CD4-positive, alpha-beta T cell (primary cell): ENCODE results near the gene GNG3. TPM values are rescaled to one million over a fixed set of nuclear protein-coding genes. Genes with fewer than 3 reads are reported as not detected.
A peak's percentile ranks its signal among the peaks of the same experiment; 100 is the strongest.
"Not testable (repeated sequence)": the region's sequence is repeated elsewhere in the genome, so short reads cannot be mapped to it uniquely, and the experiment has no call there.

Experiments used
- ATAC-seq: fragments of 200-7000 bp; cut with Tn5 transposase; one replicate; pipeline ENCODE4 v1.10.0; 2022; ENCODE audit warnings: mild to moderate bottlenecking; ENCODE audit not compliant: poor library complexity
- CTCF ChIA-PET: fragments of 350-600 bp; sonication (Branson Sonifier 250); formaldehyde crosslinking; loops from one replicate; lab custom pipeline; 2021; ENCODE audit warnings: antibody characterized with exemption, inconsistent platforms; lab: Charles Lee
- POLR2A ChIA-PET: fragments of 350-600 bp; sonication (Branson Sonifier 250); formaldehyde crosslinking; loops from one replicate; lab custom pipeline; 2021; ENCODE audit warnings: antibody characterized with exemption, inconsistent platforms; lab: Charles Lee
- DNase-seq, 14 experiments: peaks; one replicate each; pipeline ENCODE4 v3.0.0-alpha.2; 2013 to 2020; ENCODE audit warnings: mixed read lengths in 2 of 14
- H3K27ac ChIP-seq, 2 donors: one replicate each; pipeline versions ENCODE4 v1.5.1 to v1.7.0; 2013; ENCODE audit warnings: low read length in 2 of 2, low read depth in 1 of 2, mild to moderate bottlenecking in 1 of 2
- H3K27me3 ChIP-seq, 2 experiments: 1 replicate in 1 of 2; 2 replicates in 1 of 2; pipeline versions ENCODE4 v1.6.1 to v1.7.0; 2013; ENCODE audit warnings: low read length in 2 of 2, control low read depth in 1 of 2, mild to moderate bottlenecking in 1 of 2, moderate library complexity in 1 of 2; ENCODE audit not compliant: insufficient read depth in 2 of 2, control insufficient read depth in 1 of 2
- H3K36me3 ChIP-seq: one replicate; pipeline ENCODE4 v1.6.1; 2013; ENCODE audit warnings: low read length, control low read depth; ENCODE audit not compliant: insufficient read depth
- H3K4me1 ChIP-seq: one replicate; pipeline ENCODE4 v1.6.1; 2013; ENCODE audit warnings: low read length, control low read depth; ENCODE audit not compliant: insufficient read depth
- H3K4me3 ChIP-seq: one replicate; pipeline ENCODE4 v1.5.1; 2013; ENCODE audit warnings: mild to moderate bottlenecking, low read length, moderate library complexity
- H3K9me3 ChIP-seq, 2 experiments: 1 replicate in 1 of 2; 2 replicates in 1 of 2; pipeline versions ENCODE4 v1.6.1 to v1.7.0; 2013; ENCODE audit warnings: low read length in 2 of 2, mild to moderate bottlenecking in 2 of 2, control low read depth in 1 of 2, moderate library complexity in 1 of 2; ENCODE audit not compliant: control insufficient read depth in 1 of 2, insufficient read depth in 1 of 2
- H3K27ac Mint-ChIP-seq: one replicate; pipeline ENCODE4 v1.8.0; 2020; ENCODE audit warnings: mixed read lengths
- H3K27me3 Mint-ChIP-seq: one replicate; pipeline ENCODE4 v1.8.0; 2021; ENCODE audit warnings: mixed read lengths
- H3K36me3 Mint-ChIP-seq: one replicate; pipeline ENCODE4 v1.8.0; 2021; ENCODE audit warnings: low read depth, mixed read lengths
- H3K4me1 Mint-ChIP-seq: one replicate; pipeline ENCODE4 v1.8.0; 2021; ENCODE audit warnings: low read depth, mixed read lengths
- H3K4me3 Mint-ChIP-seq: one replicate; pipeline ENCODE4 v1.8.0; 2020; ENCODE audit warnings: mild to moderate bottlenecking, mixed read lengths
- H3K9me3 Mint-ChIP-seq: one replicate; pipeline ENCODE4 v1.8.0; 2020; ENCODE audit warnings: mixed read lengths
- CTCF ChIP-seq: fragments of 200-600 bp; IDR thresholded peaks from one replicate; pipeline ENCODE4 v1.8.0; 2022; ENCODE audit warnings: antibody characterized with exemption, mild to moderate bottlenecking
- intact Hi-C, 2 experiments: fragments of 100-400 bp; cut with DNase I in 1 of 2; cut with micrococcal nuclease in 1 of 2; formaldehyde crosslinking; loops; one replicate each; pipeline versions ENCODE4 v1.15.1 to v1.9.0; 2023 to 2025; cut with DNase I, micrococcal nuclease
- total RNA-seq, 174 experiments: library from RNA in 2 of 174; stranded (reverse) in 2 of 174; gene quantifications; one replicate each; pipeline ENCODE4 v1.2.3 and lab custom pipeline; 2021 to 2026

GNG3 gene
- total RNA-seq, 2 experiments from 2014 or later = not detected

GRCh38 chr11:62689421-62690183, 17.9 kb upstream of the GNG3 start, which contains the start of gene LRRN4CL:
LRRN4CL (minus strand) TSS chr11:62689530; CDS start chr11:62688508, 1,022 bp downstream.
- ChIA-PET POLR2A (interaction anchor here (1.3 to 2.0 kb wide), 3 partner anchors 25 to 166 kb away, joined by 5 to 8 read pairs (median 5); partner anchors contain the start of genes C11orf98, CSKMT and TUT1), CTCF (interaction anchor here (0.9 to 1.8 kb wide), 3 partner anchors 9 to 265 kb away, joined by 4 to 5 read pairs (median 4); no protein-coding TSS in a partner anchor)
- peaks cover 10 to 11% of the 10 kb centered on the region in 2 experiments for H3K27me3 ChIP-seq
- H3K9me3 Mint-ChIP-seq = no peaks in the 10 kb centered on the region
- H3K9me3 ChIP-seq = peaks cover 0 to 6% of the 10 kb centered on the region in 2 experiments
- DNase-seq (no peak), ATAC-seq (no peak)
- no peak within 1 kb of the TSS for H3K27ac Mint-ChIP-seq
- no peak within 1 kb of the TSS for H3K4me3 Mint-ChIP-seq
- intact Hi-C loops = no loop called here
- H3K27me3 Mint-ChIP-seq = peaks cover 11% of the 10 kb centered on the region
- H3K4me1 Mint-ChIP-seq = peaks cover 2% of the 10 kb centered on the region
- H3K36me3 Mint-ChIP-seq = peaks cover 26% of the 10 kb centered on the region
- H3K27ac ChIP-seq = no peak within 1 kb of the TSS
- TF ChIP-seq CTCF = no peak
- peaks cover 24% of the 10 kb centered on the region for H3K36me3 ChIP-seq
- H3K4me1 ChIP-seq = peaks cover under 1% of the 10 kb centered on the region
- no peak within 1 kb of the TSS for H3K4me3 ChIP-seq

- peaks cover 24% of the 10 kb centered on the region for H3K36me3 ChIP-seq
- not testable (repeated sequence) for H3K4me3 Mint-ChIP-seq, H3K4me1 ChIP-seq, H3K27me3 Mint-ChIP-seq, H3K9me3 ChIP-seq, H3K4me3 ChIP-seq, H3K27ac ChIP-seq, H3K27me3 ChIP-seq, DNase-seq, H3K9me3 Mint-ChIP-seq, H3K27ac Mint-ChIP-seq, H3K4me1 Mint-ChIP-seq, ATAC-seq
- peaks cover 31% of the 10 kb centered on the region for H3K36me3 Mint-ChIP-seq
- POLR2A ChIA-PET = interaction anchor here (0.6 to 2.0 kb wide), 8 partner anchors 34 to 302 kb away, joined by 3 to 9 read pairs (median 4); partner anchors contain the start of genes HNRNPUL2, INTS5 and TUT1
- intact Hi-C loops = loop anchor here (1.0 to 2.0 kb wide), 4 partner anchors 100 to 299 kb away; no protein-coding TSS in a partner anchor
- CTCF ChIA-PET = interaction anchor here (1.1 to 2.7 kb wide), 5 partner anchors 13 to 269 kb away, joined by 3 to 14 read pairs (median 8); partner anchors contain the start of genes EML3 and ROM1
These were observed 13.9 kb upstream of the GNG3 start for GRCh38 chr11:62693624-62694023.

- Mint-ChIP-seq H3K27me3 (no peaks in the 10 kb centered on the region), H3K27ac (no peak overlapping the region), H3K4me3 (no peak overlapping the region), H3K4me1 (peaks cover 7% of the 10 kb centered on the region), H3K36me3 (peaks cover 31% of the 10 kb centered on the region), H3K9me3 (no peaks in the 10 kb centered on the region)
- Histone ChIP-seq H3K27ac (no peak overlapping the region), H3K36me3 (peaks cover 24% of the 10 kb centered on the region), H3K27me3 (no peaks in the 10 kb centered on the region), H3K9me3 (no peaks in the 10 kb centered on the region), H3K4me1 (peaks cover 4% of the 10 kb centered on the region), H3K4me3 (no peak overlapping the region)
- intact Hi-C loops = loop anchor here (1.0 to 2.0 kb wide), 4 partner anchors 101 to 300 kb away; no protein-coding TSS in a partner anchor
- DNase-seq (peak; percentile 65 to 89 (median 74)), ATAC-seq (peak; percentile 93)
- POLR2A ChIA-PET = interaction anchor here (0.6 to 2.0 kb wide), 9 partner anchors 29 to 270 kb away, joined by 3 to 9 read pairs (median 4); partner anchors contain the start of genes C11orf98, CSKMT, HNRNPUL2 and INTS5
- peak; percentile 89 for TF ChIP-seq CTCF
- CTCF ChIA-PET = interaction anchor here (0.6 to 2.7 kb wide), 17 partner anchors 8 to 300 kb away, joined by 3 to 14 read pairs (median 4); partner anchors contain the start of genes C11orf98, CSKMT, EML3 and MTA2
These were observed 12.9 kb upstream of the GNG3 start for GRCh38 chr11:62694455-62695167.
